Osteoblast (primary cell): ENCODE measurements around the gene PPP6R3. TPM values are rescaled to one million over a fixed set of nuclear protein-coding genes. Genes with fewer than 3 reads are reported as not detected.

ENCODE experiments used
- DNase-seq: peaks from one replicate; pipeline ENCODE4 v3.0.0; 2011; ENCODE audit warnings: low spot score, mixed read lengths; ENCODE audit not compliant: insufficient read length; ENCODE audit errors: missing footprints
- H2AFZ ChIP-seq: 2 replicates; pipeline ENCODE4 v1.6.0; 2011; ENCODE audit warnings: mild to moderate bottlenecking, low read length
- H3K27ac ChIP-seq: 2 replicates; pipeline ENCODE4 v1.5.1; 2011; ENCODE audit warnings: mild to moderate bottlenecking, low read depth, low read length, moderate library complexity
- H3K27me3 ChIP-seq: 2 replicates; pipeline ENCODE4 v1.6.0; 2012; ENCODE audit warnings: mild to moderate bottlenecking, control low read depth, inconsistent platforms, low read length, moderate library complexity; ENCODE audit not compliant: insufficient read depth
- H3K36me3 ChIP-seq: 2 replicates; pipeline ENCODE4 v1.5.1; 2011; ENCODE audit warnings: mild to moderate bottlenecking, low read length, control low read depth, moderate library complexity; ENCODE audit not compliant: insufficient read depth
- H3K4me1 ChIP-seq: 2 replicates; pipeline ENCODE4 v1.5.1; 2011; ENCODE audit warnings: mild to moderate bottlenecking, low read length, control low read depth, moderate library complexity; ENCODE audit not compliant: insufficient read depth
- H3K4me2 ChIP-seq: 2 replicates; pipeline ENCODE4 v1.6.0; 2011; ENCODE audit warnings: mild to moderate bottlenecking, low read length; ENCODE audit not compliant: insufficient read depth
- H3K4me3 ChIP-seq: fragments of 200-600 bp; sonication (generic); 3 replicates; pipeline ENCODE4 v1.5.1; 2012; ENCODE audit warnings: mild to moderate bottlenecking, low read length, inconsistent platforms; ENCODE audit not compliant: insufficient read depth
- H3K79me2 ChIP-seq: 2 replicates; pipeline ENCODE4 v1.6.0; 2012; ENCODE audit warnings: mild to moderate bottlenecking, low read length, control low read depth, inconsistent platforms; ENCODE audit not compliant: insufficient read depth
- H3K9me3 ChIP-seq: 2 replicates; pipeline ENCODE4 v1.5.1; 2011; ENCODE audit warnings: low read depth, low read length, control low read depth
- H4K20me1 ChIP-seq: 2 replicates; pipeline ENCODE4 v1.6.0; 2012; ENCODE audit warnings: mild to moderate bottlenecking, low read length, control low read depth; ENCODE audit not compliant: insufficient read depth
- CTCF ChIP-seq: IDR thresholded peaks from 2 replicates; pipeline ENCODE4 v1.5.1; 2011; ENCODE audit warnings: mild to moderate bottlenecking, low read depth, low read length, moderate library complexity; ENCODE audit errors: extremely low read depth
- total RNA-seq: library from RNA; depleted of rRNA; stranded (reverse); fragments of >200 nt; gene quantifications from 2 replicates; pipeline ENCODE4 v1.2.3, GENCODE V29; 2012

Gene PPP6R3
- total RNA-seq, 1 donor = 131 TPM

GRCh38 chr11:68450711-68451110 lies 9.8 kb upstream of the PPP6R3 start:
- H3K9me3 ChIP-seq = no peaks in the 10 kb centered on the region
- H3K4me3 ChIP-seq = no peak overlapping the region
- H3K27me3 ChIP-seq = peaks cover 6% of the 10 kb centered on the region
- DNase-seq = no peak
- H3K4me2 ChIP-seq = no peak overlapping the region
- H3K27ac ChIP-seq = no peak overlapping the region
- no peak overlapping the region for H2AFZ ChIP-seq
- no peaks in the 10 kb centered on the region for H4K20me1 ChIP-seq
- H3K36me3 ChIP-seq = no peaks in the 10 kb centered on the region
- H3K79me2 ChIP-seq = no peaks in the 10 kb centered on the region
- no peak for TF ChIP-seq CTCF
- no peaks in the 10 kb centered on the region for H3K4me1 ChIP-seq

- H4K20me1 ChIP-seq = no peaks in the 10 kb centered on the region
- no peak overlapping the region for H3K4me2 ChIP-seq
- H3K36me3 ChIP-seq = no peaks in the 10 kb centered on the region
- H3K4me3 ChIP-seq = no peak overlapping the region
- no peaks in the 10 kb centered on the region for H3K79me2 ChIP-seq
- no peaks in the 10 kb centered on the region for H3K9me3 ChIP-seq
- TF ChIP-seq CTCF = no peak
- no peaks in the 10 kb centered on the region for H3K4me1 ChIP-seq
- no peak overlapping the region for H3K27ac ChIP-seq
- no peak overlapping the region for H2AFZ ChIP-seq
- DNase-seq = no peak
- H3K27me3 ChIP-seq = peaks cover 6% of the 10 kb centered on the region
Observed at GRCh38 chr11:68454767-68455166, 5.8 kb upstream of the PPP6R3 start.

- no peak for TF ChIP-seq CTCF
Observed at GRCh38 chr11:68455485-68455884, 5.1 kb upstream of the PPP6R3 start.

GRCh38 chr11:68457216-68457897 lies 3.2 kb upstream of the PPP6R3 start:
- Histone ChIP-seq H2AFZ (no peak overlapping the region), H3K4me3 (no peak overlapping the region), H4K20me1 (peaks cover 10% of the 10 kb centered on the region), H3K27me3 (peaks cover 6% of the 10 kb centered on the region), H3K4me2 (no peak overlapping the region), H3K27ac (no peak overlapping the region), H3K79me2 (peaks cover 18% of the 10 kb centered on the region), H3K4me1 (peaks cover 9% of the 10 kb centered on the region), H3K36me3 (no peaks in the 10 kb centered on the region), H3K9me3 (no peaks in the 10 kb centered on the region)
- no peak for DNase-seq
- TF ChIP-seq CTCF = no peak

More at GRCh38 chr11:68455485-68455884, 5.1 kb upstream of the PPP6R3 start:
- Histone ChIP-seq H3K4me3 (no peak overlapping the region), H3K79me2 (no peaks in the 10 kb centered on the region), H3K4me1 (no peaks in the 10 kb centered on the region), H4K20me1 (no peaks in the 10 kb centered on the region), H3K36me3 (no peaks in the 10 kb centered on the region), H2AFZ (no peak overlapping the region), H3K27ac (no peak overlapping the region), H3K9me3 (no peaks in the 10 kb centered on the region), H3K27me3 (peaks cover 6% of the 10 kb centered on the region), H3K4me2 (no peak overlapping the region)
- no peak for DNase-seq
